Cardiac fibroblast (primary cell): ENCODE measurements around the gene HES1.
"Not testable (repeated sequence)": the region's sequence is repeated elsewhere in the genome, so short reads cannot be mapped to it uniquely, and the experiment has no call there.

Source experiments
- DNase-seq, 2 donors: peaks; one replicate each; pipeline versions ENCODE4 v3.0.0 to v3.0.0-alpha.2; 2010; ENCODE audit warnings: low read depth in 2 of 2
- H3K4me3 ChIP-seq, 2 donors: replicated peaks in 1 of 2; 1 replicate in 1 of 2; 2 replicates in 1 of 2; pipeline ENCODE4 v1.5.1; 2011; ENCODE audit warnings: low read depth in 2 of 2, low read length in 2 of 2, mild to moderate bottlenecking in 2 of 2, moderate library complexity in 1 of 2
- TF ChIP-seq, protein P1 (sequence below): IDR thresholded peaks from one replicate; pipeline ENCODE4 v1.5.1; 2011; ENCODE audit warnings: low read depth, mild to moderate bottlenecking, low read length, inconsistent platforms

Gene HES1

GRCh38 chr3:194141415-194142155 is 5.6 kb downstream of the HES1 start:
- TF ChIP-seq, protein P1, sequence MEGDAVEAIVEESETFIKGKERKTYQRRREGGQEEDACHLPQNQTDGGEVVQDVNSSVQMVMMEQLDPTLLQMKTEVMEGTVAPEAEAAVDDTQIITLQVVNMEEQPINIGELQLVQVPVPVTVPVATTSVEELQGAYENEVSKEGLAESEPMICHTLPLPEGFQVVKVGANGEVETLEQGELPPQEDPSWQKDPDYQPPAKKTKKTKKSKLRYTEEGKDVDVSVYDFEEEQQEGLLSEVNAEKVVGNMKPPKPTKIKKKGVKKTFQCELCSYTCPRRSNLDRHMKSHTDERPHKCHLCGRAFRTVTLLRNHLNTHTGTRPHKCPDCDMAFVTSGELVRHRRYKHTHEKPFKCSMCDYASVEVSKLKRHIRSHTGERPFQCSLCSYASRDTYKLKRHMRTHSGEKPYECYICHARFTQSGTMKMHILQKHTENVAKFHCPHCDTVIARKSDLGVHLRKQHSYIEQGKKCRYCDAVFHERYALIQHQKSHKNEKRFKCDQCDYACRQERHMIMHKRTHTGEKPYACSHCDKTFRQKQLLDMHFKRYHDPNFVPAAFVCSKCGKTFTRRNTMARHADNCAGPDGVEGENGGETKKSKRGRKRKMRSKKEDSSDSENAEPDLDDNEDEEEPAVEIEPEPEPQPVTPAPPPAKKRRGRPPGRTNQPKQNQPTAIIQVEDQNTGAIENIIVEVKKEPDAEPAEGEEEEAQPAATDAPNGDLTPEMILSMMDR, result no peak
- peak overlapping the region in 1 of 2 donors; percentile 37 for H3K4me3 ChIP-seq
- peak; percentile 94 to 96 for DNase-seq

- no peak overlapping the region for H3K4me3 ChIP-seq
- DNase-seq, result peak in 1 of 2 donors; percentile 86
- TF ChIP-seq, protein P1, result no peak
Observed at GRCh38 chr3:194142156-194142910, 6.4 kb downstream of the HES1 start.

GRCh38 chr3:194145702-194146101 is 9.8 kb downstream of the HES1 start:
- TF ChIP-seq, protein P1, result no peak
- H3K4me3 ChIP-seq, result no peak overlapping the region
- DNase-seq, result no peak

DNA sequence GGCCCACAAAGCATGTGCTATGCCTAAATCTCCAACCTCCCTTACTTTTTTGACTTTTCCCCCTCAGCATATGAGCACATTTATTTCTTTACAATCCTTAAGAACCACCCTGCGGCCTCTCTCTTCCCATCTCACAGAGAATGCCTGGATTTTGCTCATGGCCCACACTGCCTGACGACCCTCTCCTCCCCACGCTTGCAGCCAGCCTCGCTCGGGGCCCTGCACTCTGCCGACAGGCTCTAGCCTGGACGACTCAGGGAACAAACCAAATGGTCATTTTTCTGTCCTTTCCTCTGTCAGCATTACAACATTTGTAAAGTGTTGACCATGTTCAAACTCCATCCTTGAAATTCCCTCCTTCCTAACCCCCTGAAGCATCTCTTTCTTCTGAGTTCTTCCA is 11.7 kb downstream of the HES1 start:
- H3K4me3 ChIP-seq, result no peak overlapping the region
- TF ChIP-seq, protein P1, result no peak
- no peak for DNase-seq

DNA sequence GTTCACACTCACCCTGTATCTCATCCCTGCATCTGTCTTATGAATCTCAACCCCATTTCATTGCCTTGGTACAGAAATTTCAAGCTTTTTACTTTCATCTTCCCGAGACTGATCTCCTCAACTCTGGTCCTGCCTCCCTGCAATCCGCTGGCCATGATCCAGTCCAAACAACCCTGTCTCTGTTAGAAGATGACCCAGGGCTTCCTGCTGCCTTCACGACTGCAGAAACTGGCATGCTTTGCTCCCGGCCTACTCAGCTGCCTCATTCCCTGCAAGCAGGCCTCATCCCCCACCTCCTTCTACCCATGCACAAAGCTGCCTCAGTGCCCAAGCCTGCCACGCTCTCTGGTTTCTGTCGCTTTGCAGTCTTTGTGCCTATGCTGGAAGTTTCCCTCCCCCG is 12.4 kb downstream of the HES1 start:
- no peak overlapping the region for H3K4me3 ChIP-seq
- DNase-seq, result peak; percentile 42 to 71
- TF ChIP-seq, protein P1, result no peak

DNA sequence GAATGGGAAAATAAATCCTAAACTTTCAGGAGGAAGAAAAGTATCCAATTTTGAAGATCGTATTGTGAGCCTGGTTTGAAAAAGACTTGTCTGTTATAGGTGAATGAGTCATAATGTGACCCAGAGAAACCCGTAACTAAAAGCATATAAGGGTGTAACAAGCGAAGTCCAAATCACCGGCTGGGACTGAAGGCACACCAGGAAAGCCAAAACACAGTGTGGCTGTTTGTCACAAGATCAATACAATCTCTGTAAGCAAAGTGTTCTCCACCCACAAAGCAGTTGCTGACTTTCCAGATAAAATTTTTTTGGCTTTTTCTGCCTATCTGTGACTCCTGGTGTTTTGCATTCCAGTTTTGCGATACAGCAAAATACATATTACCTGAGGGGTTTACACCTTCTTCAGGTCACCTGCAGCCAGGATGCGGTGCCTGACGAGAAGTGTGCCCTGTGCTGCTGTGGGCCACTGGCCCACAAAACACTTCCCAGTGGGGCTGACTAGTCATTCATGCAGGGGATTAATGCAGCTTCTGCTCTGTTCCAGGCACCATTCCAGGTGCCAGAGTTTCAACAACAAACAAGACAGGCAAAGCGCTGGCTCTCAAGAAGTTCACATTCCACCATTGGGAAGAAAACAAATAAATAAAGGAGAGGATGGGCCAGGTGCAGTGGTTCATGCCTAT is 14.4 kb downstream of the HES1 start:
- TF ChIP-seq, protein P1, result no peak
- H3K4me3 ChIP-seq, result no peak overlapping the region
- DNase-seq, result no peak

DNA sequence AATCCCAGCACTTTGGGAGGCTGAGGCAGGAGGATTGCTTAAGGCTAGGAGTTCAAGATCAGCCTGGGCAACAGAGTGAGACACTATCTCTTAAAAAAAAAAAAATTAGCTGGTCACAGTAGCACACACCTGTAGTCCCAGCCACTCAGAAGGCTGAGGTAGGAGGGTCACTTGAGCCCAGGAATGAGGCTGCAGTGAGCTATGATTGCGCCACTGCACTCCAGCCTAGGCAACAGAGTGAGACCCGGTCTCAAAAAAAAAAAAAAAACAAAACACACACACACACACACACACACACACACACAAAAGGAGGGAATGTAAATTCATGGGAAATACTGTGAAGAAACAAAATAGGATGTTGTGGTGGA is 15.0 kb downstream of the HES1 start:
- not testable (repeated sequence) for DNase-seq, H3K4me3 ChIP-seq
